Suprapubic skin (tissue), 4 donors: ENCODE data around the gene SAMD4A.

Experiments used
- EP300 ChIP-seq: sonication (generic); formaldehyde crosslinking; IDR thresholded peaks from one replicate; pipeline ENCODE4 v1.6.1; 2017; ENCODE audit warnings: antibody characterized with exemption
- POLR2AphosphoS5 ChIP-seq, 3 donors: sonication (generic); formaldehyde crosslinking; IDR thresholded peaks; one replicate each; pipeline ENCODE4 v1.6.1; 2017; ENCODE audit warnings: antibody characterized with exemption in 3 of 3

GRCh38 chr14:54524410-54524809 lies 42.5 kb upstream of the SAMD4A start:
- TF ChIP-seq EP300: no peak
- no peak for TF ChIP-seq POLR2AphosphoS5 (IDR thresholded peaks at IDR 0.05)
